Thyroid gland (tissue), 4 donors: Measurements from ENCODE around the gene FBXO30. TPM values are rescaled to one million over a fixed set of nuclear protein-coding genes. Genes with fewer than 3 reads are reported as not detected.

Experiments used
- DNase-seq, 2 donors: peaks; one replicate each; pipeline ENCODE4 v3.0.0-alpha.2; 2019
- H3K27ac ChIP-seq, 3 donors: fragments of 200-600 bp; sonication (generic); 1 replicate in 2 of 3; 2 replicates in 1 of 3; pipeline ENCODE4 v1.5.1; 2016 to 2019; ENCODE audit warnings: mild to moderate bottlenecking in 1 of 3, moderate library complexity in 1 of 3
- H3K27me3 ChIP-seq: fragments of 200-600 bp; sonication (generic); one replicate; pipeline ENCODE4 v1.5.1; 2019
- H3K36me3 ChIP-seq, 2 donors: fragments of 200-600 bp; sonication (generic); one replicate each; pipeline ENCODE4 v1.5.1; 2016 to 2019
- H3K4me1 ChIP-seq, 2 donors: fragments of 200-600 bp; sonication (generic); one replicate each; pipeline ENCODE4 v1.5.1; 2017 to 2019
- H3K4me3 ChIP-seq, 3 donors: fragments of 200-600 bp; sonication (generic); replicated peaks in 1 of 3; 1 replicate in 2 of 3; 2 replicates in 1 of 3; pipeline ENCODE4 v1.5.1; 2016; ENCODE audit warnings: mild to moderate bottlenecking in 1 of 3
- H3K9me3 ChIP-seq: fragments of 200-600 bp; sonication (generic); one replicate; pipeline ENCODE4 v1.5.1; 2017
- CTCF ChIP-seq, 6 experiments: fragments of 200-600 bp in 3 of 6; fragments of 450-650 bp in 3 of 6; sonication (generic) in 3 of 6; IDR thresholded peaks; one replicate each; pipeline ENCODE4 v1.5.1; 2016 to 2019; ENCODE audit warnings: antibody characterized with exemption in 6 of 6, mild to moderate bottlenecking in 2 of 6, inconsistent platforms in 1 of 6, moderate library complexity in 1 of 6
- POLR2A ChIP-seq, 2 donors: fragments of 450-650 bp; IDR thresholded peaks; one replicate each; pipeline ENCODE4 v1.6.1; 2017; ENCODE audit warnings: antibody characterized with exemption in 2 of 2, mild to moderate bottlenecking in 2 of 2, moderate library complexity in 1 of 2
- WGBS, 2 donors: methylation state at CpG; one replicate each; pipeline ENCODE4 v1.1.5; 2017; 5-methylcytosine and 5-hydroxymethylcytosine counted together
- intact Hi-C: fragments of 100-400 bp; cut with DNase I; formaldehyde crosslinking; loops from one replicate; pipeline ENCODE4 v1.15.1; 2023
- total RNA-seq, 4 donors: library from RNA; depleted of rRNA; stranded (reverse); fragments of >200 nt; gene quantifications; one replicate each; pipeline ENCODE4 v1.2.3, GENCODE V29; 2016

The FBXO30 gene
- total RNA-seq, 4 donors from 2014 or later: 18.8 to 33.3 (median 20.8) TPM

DNA sequence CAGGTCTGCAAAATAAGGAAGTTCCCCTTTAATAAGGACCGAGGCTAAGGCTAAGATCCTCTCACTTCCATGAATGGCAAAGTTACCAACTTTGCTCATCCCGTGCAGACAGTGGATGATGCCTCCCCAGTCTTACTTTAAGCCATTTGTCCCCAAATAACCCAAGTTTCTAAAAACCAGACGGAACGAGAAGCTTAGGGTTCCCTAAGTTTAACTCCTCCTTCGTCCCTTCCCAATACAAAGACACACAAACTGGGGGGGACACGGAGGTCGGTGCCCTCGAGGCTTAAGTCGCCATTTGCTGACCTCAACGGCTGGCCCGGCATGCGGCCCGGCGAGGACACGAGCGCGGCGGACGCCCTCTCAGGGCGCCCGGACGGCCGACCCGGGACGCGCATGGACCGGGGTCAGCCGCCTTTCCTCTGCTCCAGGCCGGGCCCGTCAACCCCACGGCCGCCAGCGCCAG is 527 bp downstream of the FBXO30 start:
- H3K36me3 ChIP-seq: no peaks in the 10 kb centered on the region
- H3K4me3 ChIP-seq: peak overlapping the region; percentile 35 to 72 (median 56)
- peaks cover 26 to 40% of the 10 kb centered on the region in 2 donors for H3K4me1 ChIP-seq
- intact Hi-C loops: no loop called here
- no peaks in the 10 kb centered on the region for H3K27me3 ChIP-seq
- DNase-seq: peak; percentile 33 to 38
- 0 to 2% methylated on average over 14 to 16 of the region's 33 CpGs for WGBS, 2 donors
- TF ChIP-seq POLR2A (IDR thresholded peaks at IDR 0.05) (no peak), CTCF (IDR thresholded peaks at IDR 0.05) (no peak)
- H3K27ac ChIP-seq: peak overlapping the region; percentile 85 to 91 (median 90)
- no peaks in the 10 kb centered on the region for H3K9me3 ChIP-seq

GRCh38 chr6:145813285-145814034 is 1.1 kb downstream of the FBXO30 start:
- H3K4me1 ChIP-seq: peaks cover 29 to 46% of the 10 kb centered on the region in 2 donors
- H3K9me3 ChIP-seq: no peaks in the 10 kb centered on the region
- intact Hi-C loops: no loop called here
- DNase-seq: no peak
- 14 to 16% methylated on average over 12 of the region's 12 CpGs for WGBS, 2 donors
- H3K4me3 ChIP-seq: peak overlapping the region; percentile 35 to 72 (median 56)
- H3K36me3 ChIP-seq: no peaks in the 10 kb centered on the region
- no peaks in the 10 kb centered on the region for H3K27me3 ChIP-seq
- H3K27ac ChIP-seq: peak overlapping the region; percentile 85 to 91 (median 90)
- TF ChIP-seq CTCF (IDR thresholded peaks at IDR 0.05) (no peak), POLR2A (IDR thresholded peaks at IDR 0.05) (peak in 1 of 2 donors; percentile 20)

DNA sequence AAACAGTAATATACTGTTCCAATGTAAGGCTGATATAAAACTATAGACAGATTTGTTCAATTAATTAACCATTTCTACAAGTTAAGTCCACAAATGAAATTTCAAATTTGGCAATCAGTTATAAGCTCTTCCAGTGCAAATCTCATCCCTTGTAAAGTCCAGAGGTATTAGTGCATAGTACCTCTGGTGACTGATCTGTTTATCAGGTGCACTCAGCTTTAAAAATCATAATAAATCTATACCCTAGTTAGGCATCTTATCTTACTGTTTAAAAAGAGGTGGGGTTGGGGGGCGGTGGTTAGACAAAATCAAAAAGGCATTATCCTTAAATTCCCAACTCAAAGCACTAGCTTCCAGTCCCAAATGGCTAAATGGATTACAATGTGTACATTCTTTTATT is 2.9 kb downstream of the FBXO30 start:
- intact Hi-C loops: no loop called here
- H3K27me3 ChIP-seq: no peaks in the 10 kb centered on the region
- no peak overlapping the region for H3K4me3 ChIP-seq
- DNase-seq: no peak
- H3K36me3 ChIP-seq: no peaks in the 10 kb centered on the region
- H3K4me1 ChIP-seq: peaks cover 35 to 54% of the 10 kb centered on the region in 2 donors
- no peak overlapping the region for H3K27ac ChIP-seq
- H3K9me3 ChIP-seq: no peaks in the 10 kb centered on the region
- 88 to 94% methylated on average over 1 of the region's 1 CpG for WGBS, 2 donors
- TF ChIP-seq CTCF (IDR thresholded peaks at IDR 0.05) (no peak), POLR2A (IDR thresholded peaks at IDR 0.05) (no peak)

DNA sequence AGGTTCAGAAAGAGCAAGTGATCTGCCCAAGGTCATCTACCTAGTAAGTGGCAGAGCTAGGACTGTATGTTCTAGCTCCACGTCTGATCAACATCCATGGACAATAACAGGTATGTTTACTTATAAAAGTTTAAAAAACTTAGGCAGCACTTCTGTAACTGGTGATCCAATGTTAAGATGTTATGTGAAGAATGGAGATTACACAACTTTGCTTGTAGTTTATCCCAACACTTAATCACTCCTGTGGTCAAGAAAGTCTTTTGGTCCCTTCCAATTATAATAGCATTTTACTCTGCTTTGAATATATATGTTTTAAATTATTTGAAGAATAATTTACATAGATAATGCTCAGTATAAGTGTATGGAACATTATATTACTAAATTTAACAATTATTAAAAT is 4.8 kb downstream of the FBXO30 start:
- Histone ChIP-seq H3K27ac (peak overlapping the region; percentile 82 to 92 (median 91)), H3K4me3 (no peak overlapping the region), H3K4me1 (peaks cover 35 to 44% of the 10 kb centered on the region in 2 donors), H3K9me3 (no peaks in the 10 kb centered on the region), H3K27me3 (no peaks in the 10 kb centered on the region), H3K36me3 (peaks cover 1 to 10% of the 10 kb centered on the region in 2 donors)
- DNase-seq: peak; percentile 16 to 26
- 38 to 39% methylated on average over 1 of the region's 1 CpG for WGBS, 2 donors
- intact Hi-C loops: no loop called here
- TF ChIP-seq POLR2A (IDR thresholded peaks at IDR 0.05): peak in 1 of 2 donors; percentile 41
- no peak for TF ChIP-seq CTCF (IDR thresholded peaks at IDR 0.05)

DNA sequence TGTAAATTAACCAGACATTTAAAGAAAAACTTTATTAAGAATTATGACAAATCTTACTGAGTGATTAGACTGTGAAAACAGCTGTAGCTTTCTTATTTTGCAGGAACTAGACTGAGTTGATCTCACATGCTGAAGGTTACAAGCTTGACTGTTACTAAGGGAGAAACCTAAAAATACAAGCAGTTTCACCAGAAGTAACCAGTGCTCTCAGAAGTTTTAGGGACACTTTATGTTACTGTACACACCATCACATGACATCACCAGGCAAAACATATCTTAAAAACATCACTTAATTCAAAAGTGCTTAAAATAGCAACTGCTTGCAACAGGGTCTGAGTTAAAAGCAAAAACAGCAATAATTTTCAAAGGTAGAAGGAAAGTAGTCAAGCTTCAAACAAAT is 5.4 kb downstream of the FBXO30 start:
- intact Hi-C loops: no loop called here
- H3K4me1 ChIP-seq: peaks cover 35 to 44% of the 10 kb centered on the region in 2 donors
- H3K27me3 ChIP-seq: no peaks in the 10 kb centered on the region
- no peaks in the 10 kb centered on the region for H3K9me3 ChIP-seq
- H3K36me3 ChIP-seq: peaks cover 7 to 10% of the 10 kb centered on the region in 2 donors
- no peak for TF ChIP-seq POLR2A (IDR thresholded peaks at IDR 0.05)
- no peak for TF ChIP-seq CTCF (IDR thresholded peaks at IDR 0.05)
- H3K4me3 ChIP-seq: no peak overlapping the region
- H3K27ac ChIP-seq: peak overlapping the region; percentile 82 to 92 (median 91)
- DNase-seq: no peak
